DND-41 (cell line): Measurements from ENCODE around the gene DNAJC10.

Experiments used
- ATAC-seq: fragments of 200-7000 bp; cut with Tn5 transposase; 3 replicates; pipeline ENCODE4 v1.9.1; 2021; ENCODE audit warnings: low read depth; ENCODE audit not compliant: insufficient read depth
- DNase-seq: peaks from one replicate; pipeline ENCODE4 v3.0.0-alpha.2; 2020
- H2AFZ ChIP-seq: 2 replicates; pipeline ENCODE4 v1.6.0; 2012; ENCODE audit warnings: low read depth, low read length
- H3K27ac ChIP-seq: 2 replicates; pipeline ENCODE4 v1.5.1; 2012; ENCODE audit warnings: low read length, inconsistent platforms
- H3K27me3 ChIP-seq: fragments of 200-600 bp; sonication (generic); 2 replicates; pipeline ENCODE4 v1.6.0; 2012; ENCODE audit warnings: low read length, mild to moderate bottlenecking, inconsistent platforms; ENCODE audit not compliant: insufficient read depth, poor library complexity
- H3K36me3 ChIP-seq: 2 replicates; pipeline ENCODE4 v1.5.1; 2012; ENCODE audit warnings: low read length, inconsistent platforms; ENCODE audit not compliant: insufficient read depth
- H3K4me1 ChIP-seq: 2 replicates; pipeline ENCODE4 v1.5.1; 2012; ENCODE audit warnings: mild to moderate bottlenecking, low read length; ENCODE audit not compliant: insufficient read depth
- H3K4me2 ChIP-seq: 2 replicates; pipeline ENCODE4 v1.6.0; 2012; ENCODE audit warnings: mild to moderate bottlenecking, moderate library complexity, low read length, inconsistent platforms; ENCODE audit not compliant: insufficient read depth
- H3K4me3 ChIP-seq, 2 experiments: fragments of 200-600 bp in 1 of 2; shearing (Covaris generic) in 1 of 2; 2 replicates each; pipeline ENCODE4 v1.5.1; 2012 to 2016; ENCODE audit warnings: inconsistent platforms in 2 of 2, low read length in 2 of 2, mild to moderate bottlenecking in 2 of 2, low read depth in 1 of 2, moderate library complexity in 1 of 2
- H3K79me2 ChIP-seq: 2 replicates; pipeline ENCODE4 v1.6.0; 2012; ENCODE audit warnings: low read length, inconsistent platforms; ENCODE audit not compliant: insufficient read depth
- H3K9ac ChIP-seq: 2 replicates; pipeline ENCODE4 v1.6.0; 2012; ENCODE audit warnings: low read depth, mild to moderate bottlenecking, inconsistent platforms, low read length, moderate library complexity
- H3K9me3 ChIP-seq: 2 replicates; pipeline ENCODE4 v1.5.1; 2012; ENCODE audit warnings: low read length, moderate library complexity, mild to moderate bottlenecking, inconsistent platforms; ENCODE audit not compliant: insufficient read depth, severe bottlenecking
- H4K20me1 ChIP-seq: 2 replicates; pipeline ENCODE4 v1.6.0; 2012; ENCODE audit warnings: low read length; ENCODE audit not compliant: insufficient read depth
- EZH2 ChIP-seq: IDR thresholded peaks from 3 replicates; pipeline ENCODE4 v1.6.1; 2012; ENCODE audit warnings: borderline replicate concordance, low read depth, mild to moderate bottlenecking, moderate library complexity, low read length, inconsistent platforms; ENCODE audit not compliant: severe bottlenecking
- TF ChIP-seq, protein P1 (sequence below): IDR thresholded peaks from 2 replicates; pipeline ENCODE4 v1.5.1; 2012; ENCODE audit warnings: borderline replicate concordance, low read length, moderate library complexity, mild to moderate bottlenecking; ENCODE audit not compliant: poor library complexity, severe bottlenecking; ENCODE audit errors: extremely low read depth

DNAJC10 gene

GRCh38 chr2:182715892-182716649 is at the start of gene DNAJC10:
DNAJC10 (plus strand) TSS chr2:182716257; CDS start chr2:182718087, 1,830 bp downstream.
- H3K4me2 ChIP-seq: peak within 1 kb of the TSS; percentile 99
- ATAC-seq (peak; percentile 89), DNase-seq (peak; percentile 84)
- no peaks in the 10 kb centered on the region for H4K20me1 ChIP-seq
- H3K27ac ChIP-seq: peak within 1 kb of the TSS; percentile 73
- no peaks in the 10 kb centered on the region for H3K27me3 ChIP-seq
- TF ChIP-seq EZH2: no peak
- TF ChIP-seq, protein P1, sequence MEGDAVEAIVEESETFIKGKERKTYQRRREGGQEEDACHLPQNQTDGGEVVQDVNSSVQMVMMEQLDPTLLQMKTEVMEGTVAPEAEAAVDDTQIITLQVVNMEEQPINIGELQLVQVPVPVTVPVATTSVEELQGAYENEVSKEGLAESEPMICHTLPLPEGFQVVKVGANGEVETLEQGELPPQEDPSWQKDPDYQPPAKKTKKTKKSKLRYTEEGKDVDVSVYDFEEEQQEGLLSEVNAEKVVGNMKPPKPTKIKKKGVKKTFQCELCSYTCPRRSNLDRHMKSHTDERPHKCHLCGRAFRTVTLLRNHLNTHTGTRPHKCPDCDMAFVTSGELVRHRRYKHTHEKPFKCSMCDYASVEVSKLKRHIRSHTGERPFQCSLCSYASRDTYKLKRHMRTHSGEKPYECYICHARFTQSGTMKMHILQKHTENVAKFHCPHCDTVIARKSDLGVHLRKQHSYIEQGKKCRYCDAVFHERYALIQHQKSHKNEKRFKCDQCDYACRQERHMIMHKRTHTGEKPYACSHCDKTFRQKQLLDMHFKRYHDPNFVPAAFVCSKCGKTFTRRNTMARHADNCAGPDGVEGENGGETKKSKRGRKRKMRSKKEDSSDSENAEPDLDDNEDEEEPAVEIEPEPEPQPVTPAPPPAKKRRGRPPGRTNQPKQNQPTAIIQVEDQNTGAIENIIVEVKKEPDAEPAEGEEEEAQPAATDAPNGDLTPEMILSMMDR: no peak
- H3K9ac ChIP-seq: peak within 1 kb of the TSS; percentile 69
- H3K9me3 ChIP-seq: no peaks in the 10 kb centered on the region
- peaks cover 10% of the 10 kb centered on the region for H3K79me2 ChIP-seq
- peaks cover 38% of the 10 kb centered on the region for H3K4me1 ChIP-seq
- peak within 1 kb of the TSS; percentile 55 to 76 for H3K4me3 ChIP-seq
- H3K36me3 ChIP-seq: peaks cover 13% of the 10 kb centered on the region
- H2AFZ ChIP-seq: peak within 1 kb of the TSS; percentile 94

- Histone ChIP-seq H3K4me2 (no peak overlapping the region), H3K9me3 (no peaks in the 10 kb centered on the region), H3K27ac (no peak overlapping the region), H3K27me3 (peaks cover 3% of the 10 kb centered on the region), H3K4me3 (no peak overlapping the region), H3K4me1 (peaks cover 10% of the 10 kb centered on the region), H2AFZ (no peak overlapping the region), H3K36me3 (no peaks in the 10 kb centered on the region), H4K20me1 (no peaks in the 10 kb centered on the region), H3K79me2 (no peaks in the 10 kb centered on the region), H3K9ac (no peak overlapping the region)
- ATAC-seq: peak; percentile 48; the same call in 1 of the 3 replicates
- DNase-seq: no peak
- TF ChIP-seq, protein P1: peak; percentile 65
- no peak for TF ChIP-seq EZH2
These were observed 49.3 kb upstream of the DNAJC10 start for GRCh38 chr2:182666674-182667314.

DNA sequence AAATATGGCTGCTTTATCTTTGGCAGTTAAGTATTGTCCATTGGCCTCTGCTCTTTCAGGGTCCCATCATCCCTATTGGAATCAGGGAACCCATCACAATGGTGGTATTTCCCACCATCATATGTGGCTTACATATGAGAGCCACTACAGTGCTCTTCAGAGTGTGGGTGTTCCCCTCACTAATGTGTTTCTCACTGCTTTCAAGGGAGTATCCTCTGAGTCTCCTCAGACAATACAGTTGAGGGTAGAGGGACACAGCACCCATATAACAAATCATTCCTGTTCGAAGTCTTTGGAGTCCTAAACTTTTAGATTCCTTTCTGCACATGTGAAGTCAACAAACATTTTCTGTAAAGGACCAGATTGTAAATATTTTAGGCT is 48.8 kb upstream of the DNAJC10 start:
- Histone ChIP-seq H3K36me3 (no peaks in the 10 kb centered on the region), H2AFZ (no peak overlapping the region), H4K20me1 (no peaks in the 10 kb centered on the region), H3K4me2 (no peak overlapping the region), H3K27me3 (peaks cover 3% of the 10 kb centered on the region), H3K9me3 (no peaks in the 10 kb centered on the region), H3K27ac (no peak overlapping the region), H3K4me1 (peaks cover 10% of the 10 kb centered on the region), H3K9ac (no peak overlapping the region), H3K4me3 (no peak overlapping the region), H3K79me2 (no peaks in the 10 kb centered on the region)
- TF ChIP-seq, protein P1: no peak
- TF ChIP-seq EZH2: no peak
- ATAC-seq (no peak), DNase-seq (no peak)
